HFF-Myc (cell line): ENCODE results near the gene HECTD2.

Source experiments
- DNase-seq: peaks from one replicate; pipeline ENCODE4 v3.0.0-alpha.2; 2011; ENCODE audit warnings: low read depth; ENCODE audit errors: extremely low read depth
- H3K4me3 ChIP-seq: replicated peaks from 2 replicates; pipeline ENCODE4 v1.5.1; 2011; ENCODE audit warnings: low read depth, mild to moderate bottlenecking, control low read depth, low read length
- TF ChIP-seq, protein P1 (sequence below): IDR thresholded peaks from 2 replicates; pipeline ENCODE4 v1.5.1; 2012; ENCODE audit warnings: mild to moderate bottlenecking, low read depth, low read length, control low read depth; ENCODE audit errors: missing control alignments

The HECTD2 gene

DNA sequence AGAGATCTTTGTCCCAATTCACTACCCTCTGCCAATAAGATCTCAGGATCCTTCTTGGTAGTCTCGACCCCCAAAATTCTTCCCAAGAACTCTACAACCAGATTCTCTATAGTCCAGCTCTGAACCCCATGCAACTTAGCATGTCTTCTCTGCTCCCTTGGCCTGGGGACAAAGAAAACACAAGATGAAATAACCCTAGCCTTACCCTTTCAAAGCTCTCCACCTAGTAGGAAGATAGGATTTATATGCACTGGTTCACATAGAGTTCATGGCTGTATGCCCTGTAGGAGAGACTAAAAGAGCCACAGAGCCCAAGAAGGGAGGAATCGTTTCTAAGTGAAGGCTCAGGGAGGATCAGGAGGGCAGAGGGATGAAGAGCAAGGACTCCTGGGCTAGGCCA is 126.6 kb downstream of the HECTD2 start:
- H3K4me3 ChIP-seq = no peak overlapping the region
- DNase-seq = no peak
- TF ChIP-seq, protein P1, sequence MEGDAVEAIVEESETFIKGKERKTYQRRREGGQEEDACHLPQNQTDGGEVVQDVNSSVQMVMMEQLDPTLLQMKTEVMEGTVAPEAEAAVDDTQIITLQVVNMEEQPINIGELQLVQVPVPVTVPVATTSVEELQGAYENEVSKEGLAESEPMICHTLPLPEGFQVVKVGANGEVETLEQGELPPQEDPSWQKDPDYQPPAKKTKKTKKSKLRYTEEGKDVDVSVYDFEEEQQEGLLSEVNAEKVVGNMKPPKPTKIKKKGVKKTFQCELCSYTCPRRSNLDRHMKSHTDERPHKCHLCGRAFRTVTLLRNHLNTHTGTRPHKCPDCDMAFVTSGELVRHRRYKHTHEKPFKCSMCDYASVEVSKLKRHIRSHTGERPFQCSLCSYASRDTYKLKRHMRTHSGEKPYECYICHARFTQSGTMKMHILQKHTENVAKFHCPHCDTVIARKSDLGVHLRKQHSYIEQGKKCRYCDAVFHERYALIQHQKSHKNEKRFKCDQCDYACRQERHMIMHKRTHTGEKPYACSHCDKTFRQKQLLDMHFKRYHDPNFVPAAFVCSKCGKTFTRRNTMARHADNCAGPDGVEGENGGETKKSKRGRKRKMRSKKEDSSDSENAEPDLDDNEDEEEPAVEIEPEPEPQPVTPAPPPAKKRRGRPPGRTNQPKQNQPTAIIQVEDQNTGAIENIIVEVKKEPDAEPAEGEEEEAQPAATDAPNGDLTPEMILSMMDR = no peak

DNA sequence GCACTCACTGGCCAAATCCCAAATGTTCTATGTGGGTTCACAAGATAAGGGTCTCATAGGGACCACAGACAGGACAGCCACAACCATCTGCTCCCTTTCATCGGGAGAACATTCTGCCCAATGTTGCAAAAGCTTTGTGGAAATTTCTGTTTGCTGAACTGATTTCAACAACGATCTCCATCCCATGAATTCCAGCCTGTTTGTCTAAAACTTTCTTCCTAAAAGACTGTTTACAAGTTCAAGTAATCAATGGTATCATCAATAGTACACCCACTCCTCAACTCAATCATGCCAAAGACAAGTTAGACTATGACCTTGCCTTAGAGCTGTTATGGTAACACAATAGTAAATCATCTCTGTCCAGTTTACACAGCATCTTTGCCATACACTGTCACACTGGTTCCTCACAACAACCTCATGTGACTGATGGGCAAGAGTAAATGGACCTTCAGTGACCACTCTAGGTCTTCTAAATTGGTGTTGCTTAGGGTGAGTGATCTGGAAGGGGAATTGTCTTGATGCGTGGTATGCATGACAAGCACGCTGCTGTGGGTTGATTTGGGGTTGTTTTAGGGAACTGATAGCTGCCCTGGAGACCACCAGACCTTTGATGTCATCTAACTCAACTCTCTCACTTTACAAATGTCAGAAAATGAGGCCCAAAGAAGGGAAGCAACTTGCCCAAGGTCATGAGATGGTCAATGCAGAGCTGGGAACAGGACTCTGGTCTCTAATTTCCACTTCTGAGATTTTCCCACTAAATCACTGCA is 127.7 kb downstream of the HECTD2 start:
- TF ChIP-seq, protein P1 = no peak
- H3K4me3 ChIP-seq = no peak overlapping the region
- DNase-seq = no peak

DNA sequence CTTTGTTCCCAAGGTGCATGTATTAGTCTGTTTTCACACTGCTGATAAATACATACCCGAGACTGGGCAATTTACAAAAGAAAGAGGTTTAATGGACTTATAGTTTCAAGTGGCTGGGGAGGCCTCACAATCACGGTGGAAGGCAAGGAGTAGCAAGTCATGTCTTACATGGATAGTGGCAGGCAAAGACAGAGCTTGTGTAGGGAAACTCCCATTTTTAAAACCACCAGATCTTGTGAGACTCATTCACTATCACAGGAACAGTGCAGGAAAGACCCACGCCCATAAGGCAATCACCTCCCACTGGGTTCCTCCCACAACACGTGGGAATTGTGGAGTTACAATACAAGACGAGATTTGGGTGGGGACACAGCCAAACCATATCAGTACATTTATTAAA is 129.8 kb downstream of the HECTD2 start:
- TF ChIP-seq, protein P1 = no peak
- no peak overlapping the region for H3K4me3 ChIP-seq
- DNase-seq = no peak

DNA sequence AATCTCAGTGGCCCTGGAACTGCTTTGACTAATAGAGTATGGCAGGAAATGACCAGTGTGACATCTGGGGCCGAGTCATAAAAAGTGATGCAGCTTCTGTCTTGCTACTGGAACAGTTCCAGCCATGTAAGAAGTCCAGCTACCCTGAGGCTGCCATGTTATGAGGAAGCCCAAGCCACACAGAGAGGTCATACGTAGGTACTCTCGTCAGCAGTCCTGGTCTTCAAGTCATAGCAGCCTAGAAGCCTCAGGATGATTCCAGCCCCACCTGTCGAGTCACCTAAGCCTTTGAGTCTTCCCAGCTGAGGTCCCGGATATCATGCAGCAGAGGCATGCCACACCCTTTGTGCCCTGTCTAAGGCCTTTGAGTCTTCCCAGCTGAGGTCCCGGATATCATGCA is 130.6 kb downstream of the HECTD2 start:
- TF ChIP-seq, protein P1 = no peak
- no peak overlapping the region for H3K4me3 ChIP-seq
- DNase-seq = no peak

DNA sequence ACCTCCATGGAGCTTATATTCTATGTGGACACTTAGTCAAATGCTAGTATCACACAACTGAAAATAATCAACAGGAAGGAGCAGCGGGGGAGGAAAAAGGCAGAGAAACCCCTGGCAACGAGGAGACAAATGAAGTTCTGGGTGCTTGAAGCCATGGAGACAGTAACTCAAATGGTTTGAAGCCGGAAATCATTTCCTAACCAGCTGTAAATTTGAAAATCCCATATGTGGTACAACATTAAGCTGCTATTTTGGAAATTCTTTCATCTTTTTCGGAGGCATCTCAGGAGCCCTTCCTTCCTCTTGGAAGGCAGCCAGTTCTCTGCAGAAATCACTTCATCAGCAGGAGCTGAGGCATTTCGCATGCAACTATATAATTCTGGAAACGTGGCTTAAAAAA is 131.3 kb downstream of the HECTD2 start:
- TF ChIP-seq, protein P1 = no peak
- no peak overlapping the region for H3K4me3 ChIP-seq
- peak; percentile 25 for DNase-seq

DNA sequence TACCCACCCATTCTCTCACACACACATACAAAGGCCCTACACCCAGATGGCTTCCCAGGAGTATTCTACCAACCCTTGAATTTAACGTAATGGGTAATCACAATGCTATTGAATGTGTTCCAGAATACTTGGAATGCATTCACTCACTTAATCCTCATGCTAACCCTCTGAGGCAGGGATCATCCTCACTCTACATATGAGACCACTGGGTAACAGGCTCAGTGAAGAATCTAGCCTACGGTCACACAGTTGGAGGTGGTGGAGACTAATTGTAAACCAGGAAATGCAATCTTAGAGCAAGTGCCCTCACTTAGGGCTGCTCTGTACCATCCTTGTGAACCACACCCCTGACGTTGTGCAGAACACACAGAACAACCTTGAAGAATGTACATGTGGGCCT is 135.2 kb downstream of the HECTD2 start:
- H3K4me3 ChIP-seq = no peak overlapping the region
- DNase-seq = no peak
- TF ChIP-seq, protein P1 = no peak

DNA sequence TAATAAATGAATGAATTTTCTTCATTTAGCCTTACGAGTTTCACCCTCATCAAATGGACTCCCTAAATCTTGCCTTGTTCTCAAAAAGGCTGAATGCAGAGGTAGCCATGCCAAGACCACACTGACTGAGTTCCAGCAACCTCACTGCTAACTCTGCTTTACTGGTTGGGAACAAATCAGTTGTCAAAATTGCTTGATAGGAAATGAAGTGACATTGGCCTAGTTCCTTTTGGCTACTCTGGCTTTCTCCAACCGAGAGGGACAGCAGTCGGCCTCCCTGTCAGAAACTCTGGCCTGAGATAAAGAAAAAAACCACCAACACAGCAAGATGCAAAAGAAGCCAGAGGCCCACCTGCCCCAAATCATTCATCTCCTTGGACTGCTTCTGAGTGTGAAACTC is 135.7 kb downstream of the HECTD2 start:
- no peak overlapping the region for H3K4me3 ChIP-seq
- TF ChIP-seq, protein P1 = no peak
- DNase-seq = no peak
